A204.1 (cell line): ENCODE measurements around the gene CTSE.

Experiments
- FAIRE-seq: peaks from 2 replicates; lab custom pipeline; 2012; peaks lifted over from hg19 to GRCh38; lab: Jason Lieb, UNC

The CTSE gene

GRCh38 chr1:206049919-206050600 is 26.4 kb upstream of the CTSE start:
- no peak for FAIRE-seq

- FAIRE-seq = no peak
These were observed 25.6 kb upstream of the CTSE start for GRCh38 chr1:206049293-206049692.

GRCh38 chr1:206048582-206048981 is 24.9 kb upstream of the CTSE start:
- FAIRE-seq = no peak

- no peak for FAIRE-seq
These were observed 23.6 kb upstream of the CTSE start for GRCh38 chr1:206047271-206047670.

- FAIRE-seq = no peak
These were observed 17.9 kb upstream of the CTSE start for GRCh38 chr1:206041640-206042039.

GRCh38 chr1:206040328-206040727 is 16.6 kb upstream of the CTSE start:
- no peak for FAIRE-seq

- no peak for FAIRE-seq
These were observed 15.6 kb upstream of the CTSE start for GRCh38 chr1:206039046-206039973.

- FAIRE-seq = no peak
These were observed 13.9 kb upstream of the CTSE start for GRCh38 chr1:206037581-206037980.

GRCh38 chr1:206036663-206037455 is 13.2 kb upstream of the CTSE start:
- FAIRE-seq = no peak

GRCh38 chr1:206035027-206035426 is 11.3 kb upstream of the CTSE start:
- no peak for FAIRE-seq

- no peak for FAIRE-seq
These were observed 8.9 kb upstream of the CTSE start for GRCh38 chr1:206032380-206033140.

GRCh38 chr1:206030714-206031113 is 7.0 kb upstream of the CTSE start:
- FAIRE-seq = peak; percentile 48

GRCh38 chr1:206030191-206030590 is 6.5 kb upstream of the CTSE start:
- FAIRE-seq = no peak

- no peak for FAIRE-seq
These were observed 5.8 kb upstream of the CTSE start for GRCh38 chr1:206029484-206029883.

- no peak for FAIRE-seq
These were observed 1.7 kb upstream of the CTSE start for GRCh38 chr1:206025283-206025820.

- no peak for FAIRE-seq
These were observed 929 bp downstream of the CTSE start for GRCh38 chr1:206022766-206023165.

- no peak for FAIRE-seq
These were observed 1.9 kb downstream of the CTSE start for GRCh38 chr1:206021626-206022365.

- no peak for FAIRE-seq
These were observed 2.6 kb downstream of the CTSE start for GRCh38 chr1:206021008-206021625.

GRCh38 chr1:206020393-206021007 is 3.2 kb downstream of the CTSE start:
- FAIRE-seq = no peak

GRCh38 chr1:206015071-206015470 is 8.6 kb downstream of the CTSE start:
- FAIRE-seq = no peak
